VCaP (cell line): ENCODE measurements around the gene SMURF1.

Source experiments
- H3K27ac ChIP-seq: fragments of 450-650 bp; 2 replicates; pipeline ENCODE4 v1.5.1; 2017
- TF ChIP-seq, protein P1 (sequence below): fragments of 450-650 bp; conservative IDR thresholded peaks from 2 replicates; pipeline ENCODE4 v1.5.1; 2017; ENCODE audit warnings: mild to moderate bottlenecking, moderate library complexity

SMURF1 gene

DNA sequence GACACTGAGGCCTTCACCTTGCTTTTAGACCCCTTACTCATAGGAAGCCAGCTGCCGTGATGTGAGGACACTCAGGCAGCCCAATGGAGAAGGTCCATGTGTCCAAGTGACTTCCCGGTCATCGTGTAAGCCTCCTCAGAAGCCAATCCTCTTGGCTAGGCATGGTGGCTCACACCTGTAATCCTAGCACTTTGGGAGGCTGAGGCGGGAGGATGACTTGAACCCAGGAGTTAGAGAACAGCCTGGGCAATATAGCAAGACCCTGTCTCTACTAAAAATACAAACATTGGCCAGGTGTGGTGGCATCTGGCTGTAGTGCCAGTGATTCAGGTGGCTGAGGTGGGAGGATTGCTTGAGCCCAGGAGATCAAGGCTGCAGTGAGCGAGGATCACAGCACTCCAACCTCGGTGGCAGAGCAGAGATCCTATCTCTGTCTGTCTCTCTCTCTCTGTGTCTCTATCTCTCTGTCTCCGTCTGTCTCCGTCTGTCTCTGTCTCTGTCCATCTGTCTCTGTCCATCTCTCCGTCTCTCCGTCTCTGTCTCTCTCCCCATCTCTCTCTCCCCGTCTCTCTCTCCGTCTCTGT, 36.3 kb upstream of the SMURF1 start:
- TF ChIP-seq, protein P1, sequence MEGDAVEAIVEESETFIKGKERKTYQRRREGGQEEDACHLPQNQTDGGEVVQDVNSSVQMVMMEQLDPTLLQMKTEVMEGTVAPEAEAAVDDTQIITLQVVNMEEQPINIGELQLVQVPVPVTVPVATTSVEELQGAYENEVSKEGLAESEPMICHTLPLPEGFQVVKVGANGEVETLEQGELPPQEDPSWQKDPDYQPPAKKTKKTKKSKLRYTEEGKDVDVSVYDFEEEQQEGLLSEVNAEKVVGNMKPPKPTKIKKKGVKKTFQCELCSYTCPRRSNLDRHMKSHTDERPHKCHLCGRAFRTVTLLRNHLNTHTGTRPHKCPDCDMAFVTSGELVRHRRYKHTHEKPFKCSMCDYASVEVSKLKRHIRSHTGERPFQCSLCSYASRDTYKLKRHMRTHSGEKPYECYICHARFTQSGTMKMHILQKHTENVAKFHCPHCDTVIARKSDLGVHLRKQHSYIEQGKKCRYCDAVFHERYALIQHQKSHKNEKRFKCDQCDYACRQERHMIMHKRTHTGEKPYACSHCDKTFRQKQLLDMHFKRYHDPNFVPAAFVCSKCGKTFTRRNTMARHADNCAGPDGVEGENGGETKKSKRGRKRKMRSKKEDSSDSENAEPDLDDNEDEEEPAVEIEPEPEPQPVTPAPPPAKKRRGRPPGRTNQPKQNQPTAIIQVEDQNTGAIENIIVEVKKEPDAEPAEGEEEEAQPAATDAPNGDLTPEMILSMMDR = no peak
- H3K27ac ChIP-seq = no peak overlapping the region

- H3K27ac ChIP-seq = no peak overlapping the region
- TF ChIP-seq, protein P1 = no peak
Observed at GRCh38 chr7:99177165-99177564, 33.3 kb upstream of the SMURF1 start.

GRCh38 chr7:99173787-99174186, 29.9 kb upstream of the SMURF1 start:
- H3K27ac ChIP-seq = no peak overlapping the region
- TF ChIP-seq, protein P1 = no peak

DNA sequence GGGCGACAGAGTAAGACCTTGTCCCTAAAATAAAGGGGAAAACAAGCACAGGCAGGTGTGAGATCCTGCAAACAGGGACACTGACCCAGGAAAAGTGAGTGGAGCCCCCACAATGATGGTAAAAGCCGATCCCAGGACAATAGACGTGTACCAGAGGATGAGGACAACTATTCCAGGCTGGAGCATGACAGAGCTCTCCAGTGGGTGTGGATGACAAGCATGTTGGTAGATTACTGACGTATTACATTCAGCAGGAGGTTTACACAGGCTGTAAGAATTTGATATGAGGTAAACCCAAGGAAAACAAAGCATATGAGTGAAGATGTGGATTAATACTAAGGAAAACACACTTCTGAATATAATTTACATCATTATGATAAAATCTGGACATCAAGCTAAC, 27.8 kb upstream of the SMURF1 start:
- TF ChIP-seq, protein P1 = no peak

DNA sequence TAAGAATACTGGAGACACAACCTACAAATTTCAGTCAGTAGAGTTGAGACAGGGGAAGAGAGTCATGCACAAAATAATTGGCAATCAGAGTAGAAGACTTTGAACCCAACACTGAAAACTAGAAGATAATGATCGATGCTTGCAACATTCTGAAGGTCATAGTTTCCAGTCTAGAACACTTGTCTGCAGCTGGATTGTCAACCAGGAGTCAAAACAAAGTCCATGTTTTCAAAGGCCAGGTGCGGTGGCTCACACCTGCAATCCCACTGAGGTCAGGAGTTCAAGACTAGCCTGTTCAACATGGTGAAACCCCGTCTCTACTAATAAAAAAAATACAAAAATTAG, 26.8 kb upstream of the SMURF1 start:
- TF ChIP-seq, protein P1 = no peak
- no peak overlapping the region for H3K27ac ChIP-seq

More for the DNA sequence above, 27.8 kb upstream of the SMURF1 start:
- no peak overlapping the region for H3K27ac ChIP-seq

- H3K27ac ChIP-seq = no peak overlapping the region
- TF ChIP-seq, protein P1 = no peak
Observed at GRCh38 chr7:99170065-99170729, 26.3 kb upstream of the SMURF1 start.

- TF ChIP-seq, protein P1 = no peak
- H3K27ac ChIP-seq = no peak overlapping the region
Observed at GRCh38 chr7:99167072-99167471, 23.2 kb upstream of the SMURF1 start.
